ENCODE data around the gene MT2A. TPM values are rescaled to one million over a fixed set of nuclear protein-coding genes. Genes with fewer than 3 reads are reported as not detected.
"Not testable (repeated sequence)": the region's sequence is repeated elsewhere in the genome, so short reads cannot be mapped to it uniquely, and the experiment has no call there.

MT2A gene
- total RNA-seq, result 108 TPM
- long read RNA-seq, transcript MT2A-201 (3 exons, 786 nt), result major isoform, 18 of 18 reads
- long read RNA-seq, partial matches to known transcripts, result 0 of 18 reads
- long read RNA-seq, other reads (novel, unspliced or antisense), result 0 of 18 reads

- peak; percentile 97 for DNase-seq (ENCODE audit: low spot score)
- intact Hi-C loops (cut with DNase I), result loop anchor here (2.0 to 5.0 kb wide), 2 partner anchors 75 to 86 kb away; partner anchors contain the start of genes BBS2 and MT1X
Measured at GRCh38 chr16:56608043-56608875, at the start of gene MT2A. TSS of gene MT2A (plus strand) at chr16:56608584. CDS start at chr16:56608656, 72 bp downstream.

- intact Hi-C loops (cut with DNase I), result no loop called here
- no peak for DNase-seq (ENCODE audit: low spot score)
Measured at GRCh38 chr16:56559109-56559508, 49.3 kb upstream of the MT2A start.

- intact Hi-C loops (cut with DNase I), result no loop called here
- no peak for DNase-seq (ENCODE audit: low spot score)
Measured at GRCh38 chr16:56560447-56560846, 47.9 kb upstream of the MT2A start.

GRCh38 chr16:56561126-56561525 lies 47.3 kb upstream of the MT2A start:
- intact Hi-C loops (cut with DNase I), result no loop called here
- DNase-seq (ENCODE audit: low spot score), result no peak

GRCh38 chr16:56564793-56565477 lies 43.4 kb upstream of the MT2A start, which contains the start of gene MT4:
TSS of gene MT4 (plus strand) at chr16:56565073. CDS start at chr16:56565129, 56 bp downstream.
- intact Hi-C loops (cut with DNase I), result no loop called here

GRCh38 chr16:56569971-56570370 lies 38.4 kb upstream of the MT2A start:
- intact Hi-C loops (cut with DNase I), result no loop called here
- no peak for DNase-seq (ENCODE audit: low spot score)

More at GRCh38 chr16:56564793-56565477, 43.4 kb upstream of the MT2A start, which contains the start of gene MT4:
- no peak for DNase-seq (ENCODE audit: low spot score)

- intact Hi-C loops (cut with DNase I), result no loop called here
Measured at GRCh38 chr16:56571525-56571924, 36.9 kb upstream of the MT2A start.

GRCh38 chr16:56574625-56575024 lies 33.8 kb upstream of the MT2A start:
- intact Hi-C loops (cut with DNase I), result loop anchor here (5.0 kb wide), 1 partner anchor 128 kb away; no protein-coding TSS in a partner anchor
- no peak for DNase-seq (ENCODE audit: low spot score)

More at GRCh38 chr16:56571525-56571924, 36.9 kb upstream of the MT2A start:
- DNase-seq (ENCODE audit: low spot score), result no peak

GRCh38 chr16:56576585-56577299 lies 31.6 kb upstream of the MT2A start:
- intact Hi-C loops (cut with DNase I), result loop anchor here (5.0 kb wide), 1 partner anchor 126 kb away; no protein-coding TSS in a partner anchor
- DNase-seq (ENCODE audit: low spot score), result peak; percentile 83

GRCh38 chr16:56577300-56577625 lies 31.1 kb upstream of the MT2A start:
- intact Hi-C loops (cut with DNase I), result loop anchor here (5.0 kb wide), 1 partner anchor 125 kb away; no protein-coding TSS in a partner anchor
- DNase-seq (ENCODE audit: low spot score), result no peak

- no peak for DNase-seq (ENCODE audit: low spot score)
- intact Hi-C loops (cut with DNase I), result no loop called here
Measured at GRCh38 chr16:56580391-56581048, 27.9 kb upstream of the MT2A start.

GRCh38 chr16:56582911-56583310 lies 25.5 kb upstream of the MT2A start:
- intact Hi-C loops (cut with DNase I); DNase-seq (ENCODE audit: low spot score): not testable (repeated sequence)

- no peak for DNase-seq (ENCODE audit: low spot score)
- intact Hi-C loops (cut with DNase I), result no loop called here
Measured at GRCh38 chr16:56583351-56584168, 24.8 kb upstream of the MT2A start.

- DNase-seq (ENCODE audit: low spot score), result no peak
- intact Hi-C loops (cut with DNase I), result no loop called here
Measured at GRCh38 chr16:56584276-56584675, 24.1 kb upstream of the MT2A start.

- DNase-seq (ENCODE audit: low spot score), result no peak
- intact Hi-C loops (cut with DNase I), result no loop called here
Measured at GRCh38 chr16:56588781-56589140, 19.6 kb upstream of the MT2A start.

GRCh38 chr16:56589141-56590039 lies 19.0 kb upstream of the MT2A start, which contains the start of gene MT3:
TSS of gene MT3 (plus strand) at chr16:56589528. CDS start at chr16:56589591, 63 bp downstream.
- intact Hi-C loops (cut with DNase I), result no loop called here
- DNase-seq (ENCODE audit: low spot score), result no peak

- no peak for DNase-seq (ENCODE audit: low spot score)
- intact Hi-C loops (cut with DNase I), result no loop called here
Measured at GRCh38 chr16:56591377-56592060, 16.9 kb upstream of the MT2A start.

Measured in cardiac septum (tissue), 1 donor.